HCT116 (cell line): ENCODE measurements around the gene TMBIM6. TPM values are rescaled to one million over a fixed set of nuclear protein-coding genes. Genes with fewer than 3 reads are reported as not detected.

Experiments used
- ATAC-seq: fragments of 200-7000 bp; cut with Tn5 transposase; 2 replicates; pipeline ENCODE4 v1.9.1; 2020; ENCODE audit warnings: mild to moderate bottlenecking, moderate library complexity
- BruUV-seq: library from RNA; stranded (reverse); fragments of 400-500 nt; replicated peaks from 2 replicates; lab custom pipeline; 2021; lab: Mats Ljungman, UMichigan
- CTCF ChIA-PET: fragments of 300-600 bp; sonication (Branson Sonifier 250); formaldehyde crosslinking; loops from one replicate; lab custom pipeline; 2021; ENCODE audit warnings: antibody characterized with exemption; lab: Charles Lee
- POLR2A ChIA-PET: fragments of 300-600, 350-600 bp; sonication (Branson Sonifier 250); formaldehyde crosslinking; loops from one replicate; lab custom pipeline; 2021; ENCODE audit warnings: antibody characterized with exemption; lab: Charles Lee
- RAD21 ChIA-PET, 2 experiments: fragments of 300-600 bp; sonication (Branson Sonifier 250); formaldehyde crosslinking; loops; one replicate each; lab custom pipeline; 2023; ENCODE audit warnings: low total read pairs in 2 of 2; ENCODE audit not compliant: uncharacterized antibody in 2 of 2, unreplicated experiment in 2 of 2, low non-redundant PET in 1 of 2; lab: Charles Lee
- DNase-seq: peaks from one replicate; pipeline ENCODE4 v3.0.0-alpha.2; 2010; ENCODE audit warnings: low read depth, low spot score
- H2AFZ ChIP-seq: fragments of 200-600 bp; shearing (Covaris generic), sonication (generic); 2 replicates; pipeline ENCODE4 v1.6.1; 2017; ENCODE audit warnings: low read depth, mixed run types, mixed read lengths, antibody characterized with exemption, low read length; ENCODE audit not compliant: poor library complexity, severe bottlenecking
- H3K27ac ChIP-seq: 2 replicates; pipeline ENCODE4 v1.5.1; 2012; ENCODE audit warnings: low read depth, low read length
- H3K27me3 ChIP-seq: fragments of 200-600 bp; sonication (generic); 2 replicates; pipeline ENCODE4 v1.6.1; 2016; ENCODE audit warnings: mixed run types, low read length, mixed read lengths; ENCODE audit not compliant: insufficient read depth
- H3K36me3 ChIP-seq, 2 experiments: fragments of 200-500 bp in 1 of 2; fragments of 200-600 bp in 1 of 2; sonication (Bioruptor generic) in 1 of 2; sonication (generic) in 1 of 2; 2 replicates each; pipeline versions ENCODE4 v1.5.1 to v1.6.1; 2014 to 2016; ENCODE audit warnings: low read length in 2 of 2, inconsistent platforms in 1 of 2, mixed read lengths in 1 of 2, mixed run types in 1 of 2; ENCODE audit not compliant: insufficient read depth in 2 of 2, control insufficient read depth in 1 of 2
- H3K4me1 ChIP-seq, 2 experiments: fragments of 200-600 bp in 1 of 2; sonication (generic) in 1 of 2; 2 replicates each; pipeline versions ENCODE4 v1.5.1 to v1.6.1; 2012 to 2017; ENCODE audit warnings: low read length in 2 of 2, inconsistent platforms in 1 of 2, mild to moderate bottlenecking in 1 of 2, mixed read lengths in 1 of 2, mixed run types in 1 of 2, moderate library complexity in 1 of 2; ENCODE audit not compliant: insufficient read depth in 2 of 2, control insufficient read depth in 1 of 2
- H3K4me2 ChIP-seq: fragments of 200-600 bp; sonication (generic); 2 replicates; pipeline ENCODE4 v1.6.1; 2017; ENCODE audit warnings: mixed run types, low read length, mixed read lengths
- H3K4me3 ChIP-seq, 2 experiments: fragments of 200-600 bp in 1 of 2; sonication (generic) in 1 of 2; replicated peaks in 1 of 2; 2 replicates each; pipeline ENCODE4 v1.5.1; 2011 to 2016; ENCODE audit warnings: low read length in 2 of 2, control low read depth in 1 of 2, low read depth in 1 of 2, mild to moderate bottlenecking in 1 of 2, mixed read lengths in 1 of 2, mixed run types in 1 of 2
- H3K79me2 ChIP-seq: fragments of 200-600 bp; sonication (generic); 2 replicates; pipeline ENCODE4 v1.6.1; 2017; ENCODE audit warnings: mild to moderate bottlenecking, mixed run types, low read length, moderate library complexity, mixed read lengths; ENCODE audit not compliant: insufficient read depth
- H3K9ac ChIP-seq: fragments of 200-600 bp; sonication (generic); 2 replicates; pipeline ENCODE4 v1.6.1; 2016; ENCODE audit warnings: low read length, mixed read lengths
- H3K9me2 ChIP-seq: fragments of 200-600 bp; sonication (generic), shearing (Covaris generic); 2 replicates; pipeline ENCODE4 v1.6.1; 2017; ENCODE audit warnings: mixed run types, mild to moderate bottlenecking, moderate library complexity; ENCODE audit not compliant: insufficient read depth
- H3K9me3 ChIP-seq, 2 experiments: fragments of 200-500 bp in 1 of 2; fragments of 200-600 bp in 1 of 2; sonication (Bioruptor generic) in 1 of 2; sonication (generic) in 1 of 2; 2 replicates each; pipeline ENCODE4 v1.6.1; 2014 to 2017; ENCODE audit warnings: low read length in 2 of 2, mixed read lengths in 2 of 2, inconsistent platforms in 1 of 2, low read depth in 1 of 2, mild to moderate bottlenecking in 1 of 2, mixed run types in 1 of 2, moderate library complexity in 1 of 2; ENCODE audit not compliant: control insufficient read depth in 1 of 2, insufficient read depth in 1 of 2
- H4K20me1 ChIP-seq: fragments of 200-600 bp; sonication (generic), shearing (Covaris generic); 2 replicates; pipeline ENCODE4 v1.6.1; 2017; ENCODE audit warnings: mixed run types, mild to moderate bottlenecking, moderate library complexity; ENCODE audit not compliant: insufficient read depth
- CBX3 ChIP-seq: IDR thresholded peaks from 2 replicates; pipeline ENCODE4 v1.6.1; 2012; ENCODE audit warnings: low read depth
- CEBPB ChIP-seq: IDR thresholded peaks from 2 replicates; pipeline ENCODE4 v1.6.1; 2012; ENCODE audit warnings: low read depth
- EGR1 ChIP-seq: IDR thresholded peaks from 2 replicates; pipeline ENCODE4 v1.6.1; 2012; ENCODE audit warnings: low read depth
- ELF1 ChIP-seq: IDR thresholded peaks from 2 replicates; pipeline ENCODE4 v1.6.1; 2012; ENCODE audit warnings: low read depth, borderline replicate concordance
- EZH2phosphoT487 ChIP-seq: fragments of 200-600 bp; IDR thresholded peaks from 2 replicates; pipeline ENCODE4 v1.6.1; 2018; ENCODE audit warnings: antibody characterized with exemption, borderline replicate concordance
- FOSL1 ChIP-seq: IDR thresholded peaks from 2 replicates; pipeline ENCODE4 v1.6.1; 2012; ENCODE audit warnings: low read depth
- POLR2A ChIP-seq: IDR thresholded peaks from 2 replicates; pipeline ENCODE4 v1.7.0; 2011; ENCODE audit warnings: borderline replicate concordance; ENCODE audit not compliant: insufficient read depth, insufficient read length; ENCODE audit errors: extremely low read depth
- POLR2AphosphoS5 ChIP-seq: IDR thresholded peaks from 2 replicates; pipeline ENCODE4 v1.6.1; 2011; ENCODE audit warnings: mild to moderate bottlenecking, low read depth, low read length, moderate library complexity
- RAD21 ChIP-seq: IDR thresholded peaks from 2 replicates; pipeline ENCODE4 v1.6.1; 2012; ENCODE audit warnings: low read depth, mild to moderate bottlenecking
- SIN3A ChIP-seq: IDR thresholded peaks from 2 replicates; pipeline ENCODE4 v1.6.1; 2012; ENCODE audit warnings: low read depth
- SP1 ChIP-seq: IDR thresholded peaks from 2 replicates; pipeline ENCODE4 v1.6.1; 2012; ENCODE audit warnings: low read depth
- SRF ChIP-seq: IDR thresholded peaks from 2 replicates; pipeline ENCODE4 v1.6.1; 2012; ENCODE audit warnings: low read depth
- TCF7L2 ChIP-seq: IDR thresholded peaks from 2 replicates; pipeline ENCODE4 v1.7.0; 2011; ENCODE audit warnings: borderline replicate concordance, inconsistent platforms; ENCODE audit not compliant: insufficient read depth, insufficient read length; ENCODE audit errors: extremely low read depth
- YY1 ChIP-seq: IDR thresholded peaks from 2 replicates; pipeline ENCODE4 v1.6.1; 2011; ENCODE audit warnings: low read length, low read depth, moderate library complexity, mild to moderate bottlenecking; ENCODE audit not compliant: insufficient replicate concordance; ENCODE audit errors: extremely low read depth
- ZFX ChIP-seq: fragments of 450-650 bp; IDR thresholded peaks from 2 replicates; pipeline ENCODE4 v1.6.1; 2017
- ZNF274 ChIP-seq: fragments of 200-500 bp; sonication (Bioruptor generic); IDR thresholded peaks from 2 replicates; pipeline ENCODE4 v1.6.1; 2014; ENCODE audit warnings: mild to moderate bottlenecking, low read depth, low read length, inconsistent platforms
- intact Hi-C: fragments of 100-400 bp; cut with micrococcal nuclease; formaldehyde crosslinking; loops from 2 replicates; pipeline ENCODE4 v1.10.0; 2022
- total RNA-seq: library from RNA; stranded (reverse); gene quantifications from one replicate; pipeline ENCODE4 v1.2.1, GENCODE V29; 2021; ENCODE audit not compliant: unreplicated experiment
- TF ChIP-seq, protein P1 (sequence below): IDR thresholded peaks from 2 replicates; pipeline ENCODE4 v1.6.1; 2011; ENCODE audit warnings: mild to moderate bottlenecking, low read length, moderate library complexity; ENCODE audit not compliant: insufficient replicate concordance; ENCODE audit errors: extremely low read depth
- TF ChIP-seq, protein P2 (sequence below): IDR thresholded peaks from 2 replicates; pipeline ENCODE4 v1.6.1; 2012; ENCODE audit warnings: low read depth
- TF ChIP-seq, protein P3 (sequence below): IDR thresholded peaks from 2 replicates; pipeline ENCODE4 v1.6.1; 2012
- TF ChIP-seq, protein P4 (sequence below): IDR thresholded peaks from 2 replicates; pipeline ENCODE4 v1.6.1; 2012

TMBIM6 gene
- total RNA-seq, 1 experiment from 2014 or later: 510 TPM

DNA sequence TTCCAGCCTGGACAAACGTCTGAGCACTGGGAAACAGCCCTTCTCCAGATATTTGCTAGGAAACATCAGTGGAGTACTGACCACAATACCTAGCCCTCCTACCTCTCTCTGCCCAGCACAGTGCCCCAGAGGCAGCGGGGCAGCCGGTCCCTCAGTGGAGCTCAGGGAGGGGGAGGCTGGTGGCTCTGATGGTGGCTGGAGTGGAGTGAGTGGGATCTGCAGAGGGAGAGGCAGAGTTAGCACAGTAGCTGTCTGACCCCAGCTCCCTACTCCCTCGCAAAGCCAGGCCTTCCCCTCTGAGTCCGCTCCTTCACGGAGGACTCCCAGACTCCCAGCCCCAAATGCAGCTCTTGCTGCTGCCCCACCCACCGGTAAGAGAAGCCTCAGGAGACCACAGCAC lies 56.9 kb downstream of the TMBIM6 start:
- Histone ChIP-seq H3K4me2 (no peak overlapping the region), H3K27me3 (no peaks in the 10 kb centered on the region), H3K9me2 (no peaks in the 10 kb centered on the region), H2AFZ (no peak overlapping the region), H3K36me3 (no peaks in the 10 kb centered on the region; a peak in 1 of 4 replicates), H3K4me1 (no peaks in the 10 kb centered on the region), H3K9me3 (no peaks in the 10 kb centered on the region), H3K79me2 (no peaks in the 10 kb centered on the region), H3K27ac (no peak overlapping the region), H3K9ac (no peak overlapping the region), H3K4me3 (no peak overlapping the region), H4K20me1 (no peaks in the 10 kb centered on the region)
- ATAC-seq (no peak), DNase-seq (no peak)
- no peak for TF ChIP-seq ZFX
- TF ChIP-seq, protein P1, sequence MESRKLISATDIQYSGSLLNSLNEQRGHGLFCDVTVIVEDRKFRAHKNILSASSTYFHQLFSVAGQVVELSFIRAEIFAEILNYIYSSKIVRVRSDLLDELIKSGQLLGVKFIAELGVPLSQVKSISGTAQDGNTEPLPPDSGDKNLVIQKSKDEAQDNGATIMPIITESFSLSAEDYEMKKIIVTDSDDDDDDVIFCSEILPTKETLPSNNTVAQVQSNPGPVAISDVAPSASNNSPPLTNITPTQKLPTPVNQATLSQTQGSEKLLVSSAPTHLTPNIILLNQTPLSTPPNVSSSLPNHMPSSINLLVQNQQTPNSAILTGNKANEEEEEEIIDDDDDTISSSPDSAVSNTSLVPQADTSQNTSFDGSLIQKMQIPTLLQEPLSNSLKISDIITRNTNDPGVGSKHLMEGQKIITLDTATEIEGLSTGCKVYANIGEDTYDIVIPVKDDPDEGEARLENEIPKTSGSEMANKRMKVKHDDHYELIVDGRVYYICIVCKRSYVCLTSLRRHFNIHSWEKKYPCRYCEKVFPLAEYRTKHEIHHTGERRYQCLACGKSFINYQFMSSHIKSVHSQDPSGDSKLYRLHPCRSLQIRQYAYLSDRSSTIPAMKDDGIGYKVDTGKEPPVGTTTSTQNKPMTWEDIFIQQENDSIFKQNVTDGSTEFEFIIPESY: no peak
- TF ChIP-seq, protein P2, sequence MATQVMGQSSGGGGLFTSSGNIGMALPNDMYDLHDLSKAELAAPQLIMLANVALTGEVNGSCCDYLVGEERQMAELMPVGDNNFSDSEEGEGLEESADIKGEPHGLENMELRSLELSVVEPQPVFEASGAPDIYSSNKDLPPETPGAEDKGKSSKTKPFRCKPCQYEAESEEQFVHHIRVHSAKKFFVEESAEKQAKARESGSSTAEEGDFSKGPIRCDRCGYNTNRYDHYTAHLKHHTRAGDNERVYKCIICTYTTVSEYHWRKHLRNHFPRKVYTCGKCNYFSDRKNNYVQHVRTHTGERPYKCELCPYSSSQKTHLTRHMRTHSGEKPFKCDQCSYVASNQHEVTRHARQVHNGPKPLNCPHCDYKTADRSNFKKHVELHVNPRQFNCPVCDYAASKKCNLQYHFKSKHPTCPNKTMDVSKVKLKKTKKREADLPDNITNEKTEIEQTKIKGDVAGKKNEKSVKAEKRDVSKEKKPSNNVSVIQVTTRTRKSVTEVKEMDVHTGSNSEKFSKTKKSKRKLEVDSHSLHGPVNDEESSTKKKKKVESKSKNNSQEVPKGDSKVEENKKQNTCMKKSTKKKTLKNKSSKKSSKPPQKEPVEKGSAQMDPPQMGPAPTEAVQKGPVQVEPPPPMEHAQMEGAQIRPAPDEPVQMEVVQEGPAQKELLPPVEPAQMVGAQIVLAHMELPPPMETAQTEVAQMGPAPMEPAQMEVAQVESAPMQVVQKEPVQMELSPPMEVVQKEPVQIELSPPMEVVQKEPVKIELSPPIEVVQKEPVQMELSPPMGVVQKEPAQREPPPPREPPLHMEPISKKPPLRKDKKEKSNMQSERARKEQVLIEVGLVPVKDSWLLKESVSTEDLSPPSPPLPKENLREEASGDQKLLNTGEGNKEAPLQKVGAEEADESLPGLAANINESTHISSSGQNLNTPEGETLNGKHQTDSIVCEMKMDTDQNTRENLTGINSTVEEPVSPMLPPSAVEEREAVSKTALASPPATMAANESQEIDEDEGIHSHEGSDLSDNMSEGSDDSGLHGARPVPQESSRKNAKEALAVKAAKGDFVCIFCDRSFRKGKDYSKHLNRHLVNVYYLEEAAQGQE: no peak
- no peak for TF ChIP-seq TCF7L2
- TF ChIP-seq CEBPB: no peak
- no peak for TF ChIP-seq ELF1
- TF ChIP-seq RAD21: no peak
- TF ChIP-seq EZH2phosphoT487: no peak
- no peak for TF ChIP-seq EGR1
- no peak for TF ChIP-seq FOSL1
- TF ChIP-seq ZNF274: no peak
- TF ChIP-seq YY1: no peak
- TF ChIP-seq POLR2AphosphoS5: no peak
- TF ChIP-seq SIN3A: no peak
- no peak for TF ChIP-seq POLR2A
- TF ChIP-seq, protein P3, sequence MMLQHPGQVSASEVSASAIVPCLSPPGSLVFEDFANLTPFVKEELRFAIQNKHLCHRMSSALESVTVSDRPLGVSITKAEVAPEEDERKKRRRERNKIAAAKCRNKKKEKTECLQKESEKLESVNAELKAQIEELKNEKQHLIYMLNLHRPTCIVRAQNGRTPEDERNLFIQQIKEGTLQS: no peak
- TF ChIP-seq, protein P4, sequence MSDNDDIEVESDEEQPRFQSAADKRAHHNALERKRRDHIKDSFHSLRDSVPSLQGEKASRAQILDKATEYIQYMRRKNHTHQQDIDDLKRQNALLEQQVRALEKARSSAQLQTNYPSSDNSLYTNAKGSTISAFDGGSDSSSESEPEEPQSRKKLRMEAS: no peak
- no peak for TF ChIP-seq SRF
- TF ChIP-seq CBX3: no peak
- no peak for TF ChIP-seq SP1
- intact Hi-C loops: no loop called here
- CTCF ChIA-PET: no interaction called here
- RAD21 ChIA-PET: no interaction called here
- POLR2A ChIA-PET: no interaction called here
- BruUV-seq: no TSS peak
